GM21360 (cell line): Measurements from ENCODE around the gene HTRA2.

Experiments used
- ATAC-seq: cut with Tn5 transposase; IDR thresholded peaks from one replicate; pipeline ENCODE4 v1.9.1; 2021; ENCODE audit warnings: mild to moderate bottlenecking, moderate library complexity; ENCODE audit not compliant: unreplicated experiment

The HTRA2 gene

GRCh38 chr2:74499940-74500577 lies 29.7 kb upstream of the HTRA2 start:
- ATAC-seq = no peak

GRCh38 chr2:74500578-74500946 lies 29.2 kb upstream of the HTRA2 start:
- ATAC-seq = no peak

GRCh38 chr2:74501335-74502071 lies 28.2 kb upstream of the HTRA2 start:
- no peak for ATAC-seq

- ATAC-seq = no peak
These were observed 27.5 kb upstream of the HTRA2 start for GRCh38 chr2:74502147-74502719.

GRCh38 chr2:74502720-74503505 lies 26.8 kb upstream of the HTRA2 start:
- no peak for ATAC-seq

- ATAC-seq = no peak
These were observed 25.9 kb upstream of the HTRA2 start for GRCh38 chr2:74503506-74504475.

- ATAC-seq = no peak
These were observed 25.1 kb upstream of the HTRA2 start for GRCh38 chr2:74504591-74504990.

- no peak for ATAC-seq
These were observed 24.1 kb upstream of the HTRA2 start for GRCh38 chr2:74505448-74506246.

GRCh38 chr2:74507145-74507925 lies 22.4 kb upstream of the HTRA2 start, which contains the start of gene PCGF1:
Gene PCGF1 (minus strand): TSS chr2:74507695. CDS start chr2:74507668, 27 bp downstream.
- ATAC-seq = peak; percentile 80

- ATAC-seq = peak; percentile 17
These were observed 21.7 kb upstream of the HTRA2 start for GRCh38 chr2:74507926-74508520.

GRCh38 chr2:74510272-74510671 lies 19.5 kb upstream of the HTRA2 start:
- ATAC-seq = no peak

- ATAC-seq = no peak
These were observed 18.4 kb upstream of the HTRA2 start for GRCh38 chr2:74511104-74511989.

GRCh38 chr2:74512744-74513604 lies 16.8 kb upstream of the HTRA2 start:
- ATAC-seq = no peak

- ATAC-seq = no peak
These were observed 15.9 kb upstream of the HTRA2 start for GRCh38 chr2:74513605-74514367.
